Measurements from ENCODE around the gene TVP23A. TPM values are rescaled to one million over a fixed set of nuclear protein-coding genes. Genes with fewer than 3 reads are reported as not detected.

TVP23A gene
- total and polyA plus RNA-seq, 10 of the 15 experiments (the other 5 are each of a cell fraction or from before 2014, with no cell fraction given) = 1.1 to 6.4 (median 2.2) TPM

DNA sequence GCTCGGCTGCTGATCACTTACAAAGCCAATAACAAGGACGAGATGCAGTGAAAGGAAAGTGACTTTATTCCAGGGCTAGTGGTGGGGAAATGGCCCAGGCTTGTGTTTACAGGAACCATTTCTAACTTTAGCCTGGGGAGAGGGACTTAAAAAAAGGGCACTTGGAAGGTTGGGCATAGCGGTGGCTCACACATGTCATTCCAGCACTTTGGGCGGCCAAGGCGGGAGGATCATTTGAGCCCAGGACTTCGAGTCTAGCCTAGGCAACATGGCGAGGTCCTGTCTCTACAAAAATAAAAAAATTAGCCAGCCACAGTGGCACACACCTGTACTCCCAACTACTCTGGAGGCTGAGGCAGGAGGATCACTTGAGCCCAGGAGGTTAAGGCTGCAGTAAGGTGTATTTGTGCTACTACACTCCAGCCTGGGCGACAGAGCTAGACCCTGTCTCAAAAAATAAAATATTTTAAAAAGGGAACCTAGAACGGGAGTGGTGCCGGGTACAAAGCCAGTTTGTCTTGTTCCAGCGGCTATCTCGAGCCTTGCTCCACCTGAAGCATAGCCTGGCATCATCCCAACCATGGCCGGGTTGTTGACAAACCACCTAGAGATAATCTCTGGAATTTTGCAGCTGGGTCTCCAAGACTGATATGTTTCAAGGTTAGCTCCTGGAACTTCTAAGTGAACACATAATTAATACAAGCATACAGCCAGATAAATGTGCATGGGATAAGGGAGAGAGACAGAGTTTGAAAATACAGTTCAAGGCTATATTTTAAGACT lies 5.7 kb upstream of the TVP23A start:
- no peaks in the 10 kb centered on the region for H3K79me2 ChIP-seq (ENCODE audit: control insufficient read depth, insufficient read depth, low read length)
- TF ChIP-seq EED (IDR thresholded peaks at IDR 0.05; ENCODE audit: low read depth) (no peak), BCL11A (IDR thresholded peaks at IDR 0.05; ENCODE audit: low read depth, low read length) (no peak), IRF4 (IDR thresholded peaks at IDR 0.05; ENCODE audit: low read depth, low read length) (no peak), KDM1A (IDR thresholded peaks at IDR 0.05; ENCODE audit: borderline replicate concordance) (no peak), TCF7 (IDR thresholded peaks at IDR 0.05; ENCODE audit: borderline replicate concordance) (no peak), MEF2B (IDR thresholded peaks at IDR 0.05; ENCODE audit: partially characterized antibody, poor library complexity, severe bottlenecking) (no peak), ZZZ3 (IDR thresholded peaks at IDR 0.05; ENCODE audit: control insufficient read depth, insufficient read length, low read depth) (no peak), NBN (IDR thresholded peaks at IDR 0.05) (no peak), TCF12 (IDR thresholded peaks at IDR 0.05; ENCODE audit: low read depth, low read length) (no peak), RBBP5 (conservative IDR thresholded peaks at IDR 0.05) (no peak), HCFC1 (IDR thresholded peaks at IDR 0.05; ENCODE audit: low read length) (no peak), SMC3 (IDR thresholded peaks at IDR 0.05; ENCODE audit: borderline replicate concordance, low read length) (no peak)
- TF ChIP-seq, protein P1, sequence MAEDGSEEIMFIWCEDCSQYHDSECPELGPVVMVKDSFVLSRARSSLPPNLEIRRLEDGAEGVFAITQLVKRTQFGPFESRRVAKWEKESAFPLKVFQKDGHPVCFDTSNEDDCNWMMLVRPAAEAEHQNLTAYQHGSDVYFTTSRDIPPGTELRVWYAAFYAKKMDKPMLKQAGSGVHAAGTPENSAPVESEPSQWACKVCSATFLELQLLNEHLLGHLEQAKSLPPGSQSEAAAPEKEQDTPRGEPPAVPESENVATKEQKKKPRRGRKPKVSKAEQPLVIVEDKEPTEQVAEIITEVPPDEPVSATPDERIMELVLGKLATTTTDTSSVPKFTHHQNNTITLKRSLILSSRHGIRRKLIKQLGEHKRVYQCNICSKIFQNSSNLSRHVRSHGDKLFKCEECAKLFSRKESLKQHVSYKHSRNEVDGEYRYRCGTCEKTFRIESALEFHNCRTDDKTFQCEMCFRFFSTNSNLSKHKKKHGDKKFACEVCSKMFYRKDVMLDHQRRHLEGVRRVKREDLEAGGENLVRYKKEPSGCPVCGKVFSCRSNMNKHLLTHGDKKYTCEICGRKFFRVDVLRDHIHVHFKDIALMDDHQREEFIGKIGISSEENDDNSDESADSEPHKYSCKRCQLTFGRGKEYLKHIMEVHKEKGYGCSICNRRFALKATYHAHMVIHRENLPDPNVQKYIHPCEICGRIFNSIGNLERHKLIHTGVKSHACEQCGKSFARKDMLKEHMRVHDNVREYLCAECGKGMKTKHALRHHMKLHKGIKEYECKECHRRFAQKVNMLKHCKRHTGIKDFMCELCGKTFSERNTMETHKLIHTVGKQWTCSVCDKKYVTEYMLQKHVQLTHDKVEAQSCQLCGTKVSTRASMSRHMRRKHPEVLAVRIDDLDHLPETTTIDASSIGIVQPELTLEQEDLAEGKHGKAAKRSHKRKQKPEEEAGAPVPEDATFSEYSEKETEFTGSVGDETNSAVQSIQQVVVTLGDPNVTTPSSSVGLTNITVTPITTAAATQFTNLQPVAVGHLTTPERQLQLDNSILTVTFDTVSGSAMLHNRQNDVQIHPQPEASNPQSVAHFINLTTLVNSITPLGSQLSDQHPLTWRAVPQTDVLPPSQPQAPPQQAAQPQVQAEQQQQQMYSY (CRISPR knock-in tag; IDR thresholded peaks at IDR 0.05) = no peak
- TF ChIP-seq, protein P2, sequence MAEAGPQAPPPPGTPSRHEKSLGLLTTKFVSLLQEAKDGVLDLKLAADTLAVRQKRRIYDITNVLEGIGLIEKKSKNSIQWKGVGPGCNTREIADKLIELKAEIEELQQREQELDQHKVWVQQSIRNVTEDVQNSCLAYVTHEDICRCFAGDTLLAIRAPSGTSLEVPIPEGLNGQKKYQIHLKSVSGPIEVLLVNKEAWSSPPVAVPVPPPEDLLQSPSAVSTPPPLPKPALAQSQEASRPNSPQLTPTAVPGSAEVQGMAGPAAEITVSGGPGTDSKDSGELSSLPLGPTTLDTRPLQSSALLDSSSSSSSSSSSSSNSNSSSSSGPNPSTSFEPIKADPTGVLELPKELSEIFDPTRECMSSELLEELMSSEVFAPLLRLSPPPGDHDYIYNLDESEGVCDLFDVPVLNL (IDR thresholded peaks at IDR 0.05; ENCODE audit: low read depth, low read length) = no peak
- TF ChIP-seq, protein P3, sequence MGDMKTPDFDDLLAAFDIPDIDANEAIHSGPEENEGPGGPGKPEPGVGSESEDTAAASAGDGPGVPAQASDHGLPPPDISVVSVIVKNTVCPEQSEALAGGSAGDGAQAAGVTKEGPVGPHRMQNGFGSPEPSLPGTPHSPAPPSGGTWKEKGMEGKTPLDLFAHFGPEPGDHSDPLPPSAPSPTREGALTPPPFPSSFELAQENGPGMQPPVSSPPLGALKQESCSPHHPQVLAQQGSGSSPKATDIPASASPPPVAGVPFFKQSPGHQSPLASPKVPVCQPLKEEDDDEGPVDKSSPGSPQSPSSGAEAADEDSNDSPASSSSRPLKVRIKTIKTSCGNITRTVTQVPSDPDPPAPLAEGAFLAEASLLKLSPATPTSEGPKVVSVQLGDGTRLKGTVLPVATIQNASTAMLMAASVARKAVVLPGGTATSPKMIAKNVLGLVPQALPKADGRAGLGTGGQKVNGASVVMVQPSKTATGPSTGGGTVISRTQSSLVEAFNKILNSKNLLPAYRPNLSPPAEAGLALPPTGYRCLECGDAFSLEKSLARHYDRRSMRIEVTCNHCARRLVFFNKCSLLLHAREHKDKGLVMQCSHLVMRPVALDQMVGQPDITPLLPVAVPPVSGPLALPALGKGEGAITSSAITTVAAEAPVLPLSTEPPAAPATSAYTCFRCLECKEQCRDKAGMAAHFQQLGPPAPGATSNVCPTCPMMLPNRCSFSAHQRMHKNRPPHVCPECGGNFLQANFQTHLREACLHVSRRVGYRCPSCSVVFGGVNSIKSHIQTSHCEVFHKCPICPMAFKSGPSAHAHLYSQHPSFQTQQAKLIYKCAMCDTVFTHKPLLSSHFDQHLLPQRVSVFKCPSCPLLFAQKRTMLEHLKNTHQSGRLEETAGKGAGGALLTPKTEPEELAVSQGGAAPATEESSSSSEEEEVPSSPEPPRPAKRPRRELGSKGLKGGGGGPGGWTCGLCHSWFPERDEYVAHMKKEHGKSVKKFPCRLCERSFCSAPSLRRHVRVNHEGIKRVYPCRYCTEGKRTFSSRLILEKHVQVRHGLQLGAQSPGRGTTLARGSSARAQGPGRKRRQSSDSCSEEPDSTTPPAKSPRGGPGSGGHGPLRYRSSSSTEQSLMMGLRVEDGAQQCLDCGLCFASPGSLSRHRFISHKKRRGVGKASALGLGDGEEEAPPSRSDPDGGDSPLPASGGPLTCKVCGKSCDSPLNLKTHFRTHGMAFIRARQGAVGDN (IDR thresholded peaks at IDR 0.05) = no peak
- no peak overlapping the region for H3K27ac ChIP-seq (ENCODE audit: control insufficient read depth, insufficient read depth)
- H3K27me3 ChIP-seq (replicated peaks in 1 of 2; ENCODE audit: control insufficient read depth in 2 of 2, insufficient read depth in 2 of 2, low read length in 1 of 2) = no peaks in the 10 kb centered on the region
- no peaks in the 10 kb centered on the region for H4K20me1 ChIP-seq (ENCODE audit: control insufficient read depth, insufficient read depth)
- no peak for ATAC-seq
- H3K36me3 ChIP-seq (ENCODE audit: control insufficient read depth in 2 of 2, insufficient read depth in 2 of 2, low read length in 1 of 2) = no peaks in the 10 kb centered on the region
- H3K4me3 ChIP-seq = no peak overlapping the region
- no peak overlapping the region for H3K4me2 ChIP-seq (ENCODE audit: control insufficient read depth, insufficient read depth)
- BruUV-seq (replicated peaks) = no TSS peak
- no peak overlapping the region for H3K9ac ChIP-seq (ENCODE audit: control insufficient read depth, insufficient read depth, low read length)
- POLR2A ChIA-PET = interaction anchor here (0.7 to 1.4 kb wide), 3 partner anchors 15 to 85 kb away, joined by 3 to 5 read pairs (median 4); partner anchors contain the start of gene CIITA
- CTCF ChIA-PET = interaction anchor here (0.6 to 1.3 kb wide), 2 partner anchors 8 to 22 kb away, joined by 3 read pairs; no protein-coding TSS in a partner anchor
- H3K4me1 ChIP-seq (ENCODE audit: control insufficient read depth, insufficient read depth, low read length) = peaks cover 34% of the 10 kb centered on the region
- no peak overlapping the region for H2AFZ ChIP-seq (ENCODE audit: control insufficient read depth, low read depth, low read length)
- no peaks in the 10 kb centered on the region for H3K9me3 ChIP-seq (replicated peaks; ENCODE audit: control insufficient read depth, insufficient read depth, low read length)
- SMC1A ChIA-PET (ENCODE audit: uncharacterized antibody, unreplicated experiment) = interaction anchor here (1.3 to 1.7 kb wide), 2 partner anchors 10 to 52 kb away, joined by 4 to 6 read pairs; partner anchors contain the start of gene CIITA
- 94% methylated on average over 13 of the region's 13 CpGs for WGBS (ENCODE audit: insufficient coverage, insufficient replicate concordance, low lambda C conversion rate, missing lambda C conversion rate)
- intact Hi-C loops (cut with micrococcal nuclease; ENCODE audit: unreplicated experiment) = no loop called here
- FAIRE-seq = no peak
- DNase-seq (ENCODE audit: low read depth, low spot score) = no peak
- in situ Hi-C loops (cut with MboI) = no loop called here
- RAD21 ChIA-PET (ENCODE audit: unreplicated experiment) = interaction anchor here (1.0 to 1.5 kb wide), 3 partner anchors 9 to 53 kb away, joined by 3 read pairs; partner anchors contain the start of gene CIITA
